Right lobe of liver (tissue), 6 donors: ENCODE results near the gene MESP2. TPM values are rescaled to one million over a fixed set of nuclear protein-coding genes. Genes with fewer than 3 reads are reported as not detected.
A peak's percentile ranks its signal among the peaks of the same experiment; 100 is the strongest.

ENCODE experiments used
- ATAC-seq, 4 donors: fragments of 200-7000 bp; cut with Tn5 transposase; one replicate each; pipeline ENCODE4 v1.9.1; 2020; ENCODE audit warnings: mild to moderate bottlenecking in 4 of 4, moderate library complexity in 4 of 4
- DNase-seq, 3 donors: peaks; one replicate each; pipeline ENCODE4 v3.0.0-alpha.2; 2020
- H3K27ac ChIP-seq, 3 donors: fragments of 200-600 bp; one replicate each; pipeline ENCODE4 v1.8.0; 2022
- H3K27me3 ChIP-seq, 2 donors: fragments of 200-600 bp; one replicate each; pipeline ENCODE4 v1.8.0; 2022
- H3K36me3 ChIP-seq, 4 donors: fragments of 200-600 bp; sonication (generic) in 1 of 4; one replicate each; pipeline versions ENCODE4 v1.5.1 to v1.8.0; 2017 to 2022; ENCODE audit warnings: control low read depth in 1 of 4
- H3K4me1 ChIP-seq, 4 donors: fragments of 200-600 bp; sonication (generic) in 1 of 4; one replicate each; pipeline versions ENCODE4 v1.5.1 to v1.8.0; 2017 to 2022; ENCODE audit warnings: control low read depth in 1 of 4
- H3K4me3 ChIP-seq, 3 donors: fragments of 200-600 bp; one replicate each; pipeline ENCODE4 v1.8.0; 2022
- H3K9me3 ChIP-seq, 4 donors: fragments of 200-600 bp; sonication (generic) in 1 of 4; one replicate each; pipeline versions ENCODE4 v1.5.1 to v1.8.0; 2017 to 2022; ENCODE audit warnings: control low read depth in 1 of 4
- POLR2A ChIP-seq: fragments of 450-650 bp; IDR thresholded peaks from one replicate; pipeline ENCODE4 v1.6.1; 2017; ENCODE audit warnings: antibody characterized with exemption, mild to moderate bottlenecking
- WGBS: methylation state at CpG from one replicate; pipeline ENCODE4 v1.1.6; 2018; ENCODE audit warnings: low coverage, low lambda C conversion rate; ENCODE audit not compliant: insufficient coverage; ENCODE audit errors: missing lambda C conversion rate; 5-methylcytosine and 5-hydroxymethylcytosine counted together
- intact Hi-C, 2 donors: fragments of 100-400 bp; cut with DNase I; formaldehyde crosslinking; loops; one replicate each; pipeline versions ENCODE4 v1.11.2 to v1.14.1; 2022
- total RNA-seq, 6 experiments: library from RNA; depleted of rRNA in 2 of 6; stranded (reverse); fragments of >200 nt in 2 of 6; fragmentation: NEBNext Ultra II Directional in 3 of 6; extraction: Animal tissue kit (Norgen Biotek cat#: 25700) in 3 of 6; gene quantifications; one replicate each; pipeline versions ENCODE4 v1.1.0 to v1.2.4, GENCODE V29; 2016 to 2023
- TF ChIP-seq, protein P1 (sequence below), 4 donors: fragments of 200-600 bp in 3 of 4; fragments of 450-650 bp in 1 of 4; IDR thresholded peaks; one replicate each; pipeline versions ENCODE4 v1.5.1 to v1.8.0; 2016 to 2022; ENCODE audit warnings: antibody characterized with exemption in 4 of 4, mild to moderate bottlenecking in 2 of 4
- donor health status: DM: no; HTN: yes; CAD: no.
- donor health status: DM: no; HTN: no; CAD: no.
- donor health status: DM: no; HTN: no; CAD: no.
- donor health status: DM: no; HTN: yes; CAD: no.
- donor health status: DM: no; HTN: yes; CAD: no.

Gene MESP2
- total RNA-seq, 6 experiments from 2014 or later: 0.12 TPM; not detected in 5

DNA sequence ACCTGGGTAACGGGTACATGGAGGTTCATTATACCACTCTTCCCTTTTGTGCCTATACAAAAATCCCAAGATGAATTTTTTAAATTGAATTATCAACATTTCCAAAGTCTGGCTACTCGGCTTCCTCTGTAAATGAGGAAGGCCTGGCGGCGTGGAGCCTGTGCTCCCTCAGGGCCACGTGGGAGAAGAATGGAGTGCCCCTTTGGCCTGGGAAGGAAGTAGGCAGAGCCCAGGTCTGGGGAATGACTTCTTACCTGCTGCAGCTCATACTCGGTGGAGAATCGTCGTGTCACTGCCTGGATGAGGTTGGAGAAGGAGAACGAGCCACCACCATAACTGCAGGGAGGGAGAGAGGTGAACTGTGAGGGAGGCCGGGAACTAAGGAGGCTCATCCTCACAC, 14.1 kb downstream of the MESP2 start:
- no peaks in the 10 kb centered on the region for H3K27me3 ChIP-seq
- H3K4me1 ChIP-seq: peaks cover 0 to 26% (median 11%) of the 10 kb centered on the region in 4 donors
- no peak for TF ChIP-seq POLR2A
- TF ChIP-seq, protein P1, sequence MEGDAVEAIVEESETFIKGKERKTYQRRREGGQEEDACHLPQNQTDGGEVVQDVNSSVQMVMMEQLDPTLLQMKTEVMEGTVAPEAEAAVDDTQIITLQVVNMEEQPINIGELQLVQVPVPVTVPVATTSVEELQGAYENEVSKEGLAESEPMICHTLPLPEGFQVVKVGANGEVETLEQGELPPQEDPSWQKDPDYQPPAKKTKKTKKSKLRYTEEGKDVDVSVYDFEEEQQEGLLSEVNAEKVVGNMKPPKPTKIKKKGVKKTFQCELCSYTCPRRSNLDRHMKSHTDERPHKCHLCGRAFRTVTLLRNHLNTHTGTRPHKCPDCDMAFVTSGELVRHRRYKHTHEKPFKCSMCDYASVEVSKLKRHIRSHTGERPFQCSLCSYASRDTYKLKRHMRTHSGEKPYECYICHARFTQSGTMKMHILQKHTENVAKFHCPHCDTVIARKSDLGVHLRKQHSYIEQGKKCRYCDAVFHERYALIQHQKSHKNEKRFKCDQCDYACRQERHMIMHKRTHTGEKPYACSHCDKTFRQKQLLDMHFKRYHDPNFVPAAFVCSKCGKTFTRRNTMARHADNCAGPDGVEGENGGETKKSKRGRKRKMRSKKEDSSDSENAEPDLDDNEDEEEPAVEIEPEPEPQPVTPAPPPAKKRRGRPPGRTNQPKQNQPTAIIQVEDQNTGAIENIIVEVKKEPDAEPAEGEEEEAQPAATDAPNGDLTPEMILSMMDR (IDR thresholded peaks at IDR 0.05): no peak
- intact Hi-C loops: no loop called here
- H3K4me3 ChIP-seq: no peak overlapping the region
- DNase-seq (peak in 1 of 3 donors; percentile 39), ATAC-seq (no peak)
- no peak overlapping the region for H3K27ac ChIP-seq
- WGBS: 78% methylated on average over 6 of the region's 10 CpGs
- H3K9me3 ChIP-seq: no peaks in the 10 kb centered on the region
- H3K36me3 ChIP-seq: peaks cover 4 to 62% (median 38%) of the 10 kb centered on the region in 4 donors

DNA sequence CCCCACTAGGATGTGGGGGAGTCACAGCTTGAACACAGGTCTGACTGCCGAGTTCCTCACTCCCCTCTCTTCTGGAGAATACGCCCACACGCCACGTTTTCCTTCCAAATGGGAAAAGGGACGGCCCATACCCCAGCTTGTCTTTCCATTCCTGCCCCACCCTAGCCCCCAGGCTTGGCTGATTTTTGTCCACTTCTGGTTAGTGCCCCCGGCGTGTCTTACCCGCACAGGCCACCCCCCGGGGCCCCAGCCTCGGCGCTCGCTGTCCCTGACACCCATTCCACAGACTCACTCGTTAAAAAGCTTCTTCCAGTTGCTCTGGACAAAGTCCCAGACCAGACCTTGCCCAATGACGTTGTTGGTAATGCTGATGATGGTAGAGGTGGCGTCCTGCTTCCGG, 14.5 kb downstream of the MESP2 start:
- Histone ChIP-seq H3K36me3 (peaks cover 4 to 62% (median 38%) of the 10 kb centered on the region in 4 donors), H3K4me3 (no peak overlapping the region), H3K4me1 (peaks cover 0 to 26% (median 11%) of the 10 kb centered on the region in 4 donors), H3K27me3 (no peaks in the 10 kb centered on the region), H3K9me3 (no peaks in the 10 kb centered on the region), H3K27ac (no peak overlapping the region)
- DNase-seq (peak in 1 of 3 donors; percentile 35), ATAC-seq (peak in 1 of 4 donors; percentile 4)
- 92% methylated on average over 11 of the region's 16 CpGs for WGBS
- TF ChIP-seq, protein P1 (IDR thresholded peaks at IDR 0.05): no peak
- intact Hi-C loops: no loop called here

GRCh38 chr15:89792106-89792805, 16.1 kb downstream of the MESP2 start:
- peak in 1 of 3 donors; percentile 45 for DNase-seq
- TF ChIP-seq, protein P1 (IDR thresholded peaks at IDR 0.05): no peak
- no peak for TF ChIP-seq POLR2A
- Histone ChIP-seq H3K27me3 (no peaks in the 10 kb centered on the region), H3K9me3 (no peaks in the 10 kb centered on the region), H3K27ac (no peak overlapping the region), H3K4me1 (peaks cover 0 to 17% (median 5%) of the 10 kb centered on the region in 4 donors), H3K4me3 (no peak overlapping the region), H3K36me3 (peaks cover 4 to 75% (median 45%) of the 10 kb centered on the region in 4 donors)
- intact Hi-C loops: no loop called here
- 87% methylated on average over 7 of the region's 22 CpGs for WGBS
- peak in 2 of 4 donors; percentile 4 to 12 for ATAC-seq

GRCh38 chr15:89794627-89795241, 18.6 kb downstream of the MESP2 start:
- peak; percentile 34 to 64 (median 42) for ATAC-seq

More at GRCh38 chr15:89794627-89795241, 18.6 kb downstream of the MESP2 start:
- H3K9me3 ChIP-seq: no peaks in the 10 kb centered on the region
- peaks cover 0 to 17% (median 5%) of the 10 kb centered on the region in 4 donors for H3K4me1 ChIP-seq
- intact Hi-C loops: no loop called here
- WGBS: 24% methylated on average over 4 of the region's 5 CpGs
- no peak for DNase-seq
- H3K36me3 ChIP-seq: peaks cover 4 to 79% (median 41%) of the 10 kb centered on the region in 4 donors
- peak overlapping the region in 2 of 3 donors; percentile 16 to 45 for H3K27ac ChIP-seq
- no peak overlapping the region for H3K4me3 ChIP-seq
- no peaks in the 10 kb centered on the region for H3K27me3 ChIP-seq
- no peak for TF ChIP-seq POLR2A
- TF ChIP-seq, protein P1 (IDR thresholded peaks at IDR 0.05): no peak
